ENCODE measurements around the gene LAMTOR4.

DNA sequence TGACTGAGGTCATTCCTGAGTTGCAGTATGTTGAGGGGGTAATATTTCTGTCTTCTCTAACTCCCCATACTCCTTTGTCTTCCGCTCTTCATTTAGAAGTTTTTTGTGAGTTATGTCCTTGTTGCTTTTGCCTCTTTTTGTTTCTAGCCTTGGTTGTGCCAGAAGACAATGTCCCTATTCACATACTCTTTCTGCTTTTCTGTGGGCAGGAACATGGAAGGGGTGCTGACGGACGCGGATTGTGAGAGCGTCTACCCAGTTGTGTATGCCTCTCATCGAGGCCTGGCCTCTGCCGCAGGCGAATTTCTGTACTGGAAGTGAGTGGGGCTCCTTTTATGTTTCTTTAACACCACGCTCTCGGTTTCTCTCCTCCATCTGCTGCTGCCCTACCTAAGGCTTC is 49.5 kb downstream of the LAMTOR4 start:
- TF ChIP-seq, protein P1, sequence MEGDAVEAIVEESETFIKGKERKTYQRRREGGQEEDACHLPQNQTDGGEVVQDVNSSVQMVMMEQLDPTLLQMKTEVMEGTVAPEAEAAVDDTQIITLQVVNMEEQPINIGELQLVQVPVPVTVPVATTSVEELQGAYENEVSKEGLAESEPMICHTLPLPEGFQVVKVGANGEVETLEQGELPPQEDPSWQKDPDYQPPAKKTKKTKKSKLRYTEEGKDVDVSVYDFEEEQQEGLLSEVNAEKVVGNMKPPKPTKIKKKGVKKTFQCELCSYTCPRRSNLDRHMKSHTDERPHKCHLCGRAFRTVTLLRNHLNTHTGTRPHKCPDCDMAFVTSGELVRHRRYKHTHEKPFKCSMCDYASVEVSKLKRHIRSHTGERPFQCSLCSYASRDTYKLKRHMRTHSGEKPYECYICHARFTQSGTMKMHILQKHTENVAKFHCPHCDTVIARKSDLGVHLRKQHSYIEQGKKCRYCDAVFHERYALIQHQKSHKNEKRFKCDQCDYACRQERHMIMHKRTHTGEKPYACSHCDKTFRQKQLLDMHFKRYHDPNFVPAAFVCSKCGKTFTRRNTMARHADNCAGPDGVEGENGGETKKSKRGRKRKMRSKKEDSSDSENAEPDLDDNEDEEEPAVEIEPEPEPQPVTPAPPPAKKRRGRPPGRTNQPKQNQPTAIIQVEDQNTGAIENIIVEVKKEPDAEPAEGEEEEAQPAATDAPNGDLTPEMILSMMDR (optimal IDR thresholded peaks at IDR 0.05 in 1 of 3, IDR thresholded peaks at IDR 0.05 in 1 of 3, conservative IDR thresholded peaks at IDR 0.05 in 1 of 3; ENCODE audit: extremely low read depth in 1 of 3, insufficient read depth in 2 of 3, low read length in 3 of 3): no peak
- TF ChIP-seq EZH2 (IDR thresholded peaks at IDR 0.05; ENCODE audit: low read length): no peak

Measured in keratinocyte (primary cell).